HepG2 (cell line): ENCODE data around the gene CARMIL3. TPM values are rescaled to one million over a fixed set of nuclear protein-coding genes. Genes with fewer than 3 reads are reported as not detected.

Experiments
- FOSL2 ChIP-seq: sonication (generic); formaldehyde crosslinking; IDR thresholded peaks from 2 replicates; pipeline ENCODE4 v1.4.0; 2020; ENCODE audit warnings: missing genetic modification reagents
- GPN1 ChIP-seq: sonication (generic); formaldehyde crosslinking; IDR thresholded peaks from 2 replicates; pipeline ENCODE4 v1.5.1; 2020; ENCODE audit warnings: missing genetic modification reagents, borderline replicate concordance
- GZF1 ChIP-seq: sonication (generic); formaldehyde crosslinking; IDR thresholded peaks from 2 replicates; pipeline ENCODE4 v1.5.1; 2020; ENCODE audit warnings: mild to moderate bottlenecking, missing genetic modification reagents
- HDAC1 ChIP-seq: sonication (generic); formaldehyde crosslinking; IDR thresholded peaks from 2 replicates; pipeline ENCODE4 v1.5.1; 2020; ENCODE audit warnings: mild to moderate bottlenecking, missing genetic modification reagents
- HHEX ChIP-seq: IDR thresholded peaks from 2 replicates; pipeline ENCODE4 v1.6.1; 2016; ENCODE audit warnings: control low read depth
- HMG20B ChIP-seq: conservative IDR thresholded peaks from 2 replicates; pipeline ENCODE4 v1.6.1; 2016; ENCODE audit warnings: missing genetic modification reagents, missing compliant biosample characterization
- HNRNPL ChIP-seq: fragments of 200-400 bp; formaldehyde crosslinking; IDR thresholded peaks from 2 replicates; pipeline ENCODE4 v1.6.1; 2017; ENCODE audit warnings: mild to moderate bottlenecking, low read depth, low read length
- MATR3 ChIP-seq: sonication (generic); formaldehyde crosslinking; IDR thresholded peaks from 2 replicates; pipeline ENCODE4 v1.4.0; 2020; ENCODE audit warnings: missing genetic modification reagents
- MEIS2 ChIP-seq: sonication (generic); formaldehyde crosslinking; IDR thresholded peaks from 2 replicates; pipeline ENCODE4 v1.9.0; 2021; ENCODE audit warnings: mild to moderate bottlenecking, missing genetic modification reagents
- PHF8 ChIP-seq: sonication (generic); formaldehyde crosslinking; IDR thresholded peaks from 2 replicates; pipeline ENCODE4 v1.5.0; 2020; ENCODE audit warnings: missing genetic modification reagents
- PTBP1 ChIP-seq: fragments of 200-400 bp; formaldehyde crosslinking; IDR thresholded peaks from 2 replicates; pipeline ENCODE4 v1.6.1; 2018; ENCODE audit warnings: low read length, low read depth; ENCODE audit not compliant: poor library complexity, severe bottlenecking
- RFX1 ChIP-seq: fragments of 450-650 bp; IDR thresholded peaks from 2 replicates; pipeline ENCODE4 v1.6.1; 2017
- SALL2 ChIP-seq: sonication (generic); formaldehyde crosslinking; IDR thresholded peaks from 2 replicates; pipeline ENCODE4 v1.8.1; 2023; ENCODE audit warnings: mild to moderate bottlenecking, missing genetic modification reagents, inconsistent platforms
- SP2 ChIP-seq: sonication (generic); formaldehyde crosslinking; IDR thresholded peaks from 2 replicates; pipeline ENCODE4 v1.5.1; 2020; ENCODE audit warnings: mild to moderate bottlenecking, missing genetic modification reagents
- SRSF9 ChIP-seq: fragments of 200-400 bp; formaldehyde crosslinking; IDR thresholded peaks from 2 replicates; pipeline ENCODE4 v1.6.1; 2018; ENCODE audit warnings: borderline replicate concordance, mild to moderate bottlenecking, low read depth, low read length; ENCODE audit not compliant: insufficient read depth, poor library complexity, severe bottlenecking
- ZMYM2 ChIP-seq: sonication (generic); formaldehyde crosslinking; IDR thresholded peaks from 2 replicates; pipeline ENCODE4 v1.8.0; 2022; ENCODE audit warnings: mild to moderate bottlenecking, missing genetic modification reagents
- ZNF138 ChIP-seq: sonication (generic); formaldehyde crosslinking; IDR thresholded peaks from 2 replicates; pipeline ENCODE4 v1.5.0; 2020; ENCODE audit warnings: mild to moderate bottlenecking, low read depth, missing genetic modification reagents
- ZNF264 ChIP-seq: sonication (generic); formaldehyde crosslinking; IDR thresholded peaks from 2 replicates; pipeline ENCODE4 v1.4.0; 2020; ENCODE audit warnings: missing genetic modification reagents
- ZNF549 ChIP-seq: sonication (generic); formaldehyde crosslinking; IDR thresholded peaks from 2 replicates; pipeline ENCODE4 v1.5.0; 2020; ENCODE audit warnings: missing genetic modification reagents
- ZNF563 ChIP-seq: sonication (generic); formaldehyde crosslinking; IDR thresholded peaks from 2 replicates; pipeline ENCODE4 v1.8.0; 2022; ENCODE audit warnings: mild to moderate bottlenecking, moderate library complexity, missing genetic modification reagents
- ZNF660 ChIP-seq: sonication (generic); formaldehyde crosslinking; IDR thresholded peaks from 2 replicates; pipeline ENCODE4 v1.5.1; 2020; ENCODE audit warnings: mild to moderate bottlenecking, low read depth, missing genetic modification reagents, borderline replicate concordance
- ZNF768 ChIP-seq: sonication (generic); formaldehyde crosslinking; IDR thresholded peaks from 2 replicates; pipeline ENCODE4 v1.4.0; 2020; ENCODE audit warnings: missing genetic modification reagents
- polyA plus RNA-seq, 8 experiments: library from polyadenylated mRNA; depleted of rRNA in 3 of 8; stranded (reverse) in 7 of 8; unstranded in 1 of 8; fragments of >200 nt; fragmentation: Illumina TruSeq in 4 of 8; extraction: Trizol in 4 of 8; gene quantifications; 2 replicates each; pipeline versions ENCODE4 v1.2.1 to v1.2.3, GENCODE V29; 2011 to 2016; ENCODE audit warnings: low read depth in 4 of 8, missing spikeins in 1 of 8, mixed read lengths in 1 of 8; ENCODE audit not compliant: insufficient read depth in 1 of 8
- total RNA-seq, 5 experiments: library from RNA; depleted of rRNA; stranded (reverse); fragments of >200 nt; fragmentation: Illumina TruSeq; extraction: Trizol; gene quantifications; 2 replicates each; pipeline ENCODE4 v1.2.3, GENCODE V29; 2016; ENCODE audit warnings: low read depth in 1 of 5
- TF ChIP-seq, protein P1 (sequence below): sonication (generic); formaldehyde crosslinking; IDR thresholded peaks from 2 replicates; pipeline ENCODE4 v1.5.0; 2020; ENCODE audit warnings: missing genetic modification reagents
- TF ChIP-seq, protein P2 (sequence below): sonication (generic); formaldehyde crosslinking; IDR thresholded peaks from 2 replicates; pipeline ENCODE4 v1.9.0; 2022; ENCODE audit warnings: missing genetic modification reagents, mild to moderate bottlenecking, borderline replicate concordance
- TF ChIP-seq, protein P3 (sequence below): sonication (generic); formaldehyde crosslinking; IDR thresholded peaks from 2 replicates; pipeline ENCODE4 v1.9.0; 2021; ENCODE audit warnings: missing genetic modification reagents, mild to moderate bottlenecking, borderline replicate concordance
- TF ChIP-seq, protein P4 (sequence below): sonication (generic); formaldehyde crosslinking; IDR thresholded peaks from 2 replicates; pipeline ENCODE4 v1.5.0; 2020; ENCODE audit warnings: mild to moderate bottlenecking, missing genetic modification reagents

The CARMIL3 gene
- total and polyA plus RNA-seq, 2 of the 13 experiments (the other 11 are each of a cell fraction or from before 2014, with no cell fraction given): 0.27 to 0.55 TPM

DNA sequence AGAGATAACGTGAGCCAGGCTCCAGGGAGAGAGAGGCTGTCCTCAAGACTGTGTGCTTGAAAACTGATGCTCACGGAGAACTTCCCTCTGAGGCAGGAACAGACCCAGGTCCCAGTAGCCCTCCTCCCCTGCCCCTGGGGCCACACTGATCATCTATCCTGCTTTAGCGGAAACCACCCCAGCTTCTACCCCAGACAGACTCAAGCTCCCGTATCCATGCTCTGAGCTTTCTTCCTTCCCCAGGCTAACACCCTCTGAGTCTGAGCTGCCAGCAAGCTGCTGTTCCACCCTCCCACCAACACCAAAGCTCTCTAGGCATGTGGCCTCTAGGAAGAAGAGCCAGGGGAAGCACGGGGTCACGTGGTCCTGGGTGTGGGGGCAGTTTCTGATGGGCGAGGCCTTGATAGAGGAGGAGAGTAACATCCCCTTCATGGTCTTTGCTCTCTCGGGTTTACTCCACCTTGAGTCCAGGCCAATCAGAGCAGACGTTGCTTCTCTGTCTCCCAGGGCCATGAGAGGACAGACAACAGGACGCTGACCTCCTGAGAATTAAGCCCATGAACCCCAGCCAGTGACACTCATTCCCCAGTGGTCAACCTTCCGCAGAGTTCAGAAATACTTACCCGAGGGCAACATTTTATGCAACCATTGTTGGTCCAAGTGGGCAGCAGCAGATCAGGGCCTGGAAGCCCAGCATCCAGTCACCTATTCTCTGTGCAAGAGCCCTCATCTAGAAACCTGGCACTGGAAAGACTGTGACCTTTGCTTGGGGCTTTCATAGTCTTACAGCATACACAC, 43.7 kb downstream of the CARMIL3 start (continued):
- TF ChIP-seq GZF1 (CRISPR knock-in tag) (peak; percentile 95), MEIS2 (CRISPR knock-in tag) (peak; percentile 82), PTBP1 (no peak), HMG20B (CRISPR knock-in tag) (peak; percentile 89), ZNF768 (CRISPR knock-in tag) (peak; percentile 77; the same call in 1 of the 2 replicates), SRSF9 (no peak), SP2 (no peak), ZMYM2 (peak; percentile 84; the same call in 1 of the 2 replicates), PHF8 (CRISPR knock-in tag) (peak; percentile 67), SALL2 (CRISPR knock-in tag) (peak; percentile 94), ZNF549 (CRISPR knock-in tag) (0 out of 2 replicates have a peak, but pooled peaks have one; percentile 12), MATR3 (CRISPR knock-in tag) (peak; percentile 91; the same call in 1 of the 2 replicates), ZNF660 (CRISPR knock-in tag) (peak; percentile 86; the same call in 1 of the 2 replicates), RFX1 (no peak), ZNF563 (no peak), ZNF264 (CRISPR knock-in tag) (peak; percentile 87), GPN1 (CRISPR knock-in tag) (no peak; the same call in 1 of the 2 replicates), HHEX (CRISPR knock-in tag) (peak; percentile 28; the same call in 1 of the 2 replicates), HDAC1 (no peak), FOSL2 (CRISPR knock-in tag) (peak; percentile 74), ZNF138 (CRISPR knock-in tag) (no peak; the same call in none of the 2 replicates), HNRNPL (0 out of 2 replicates have a peak, but pooled peaks have one; percentile 21)
- TF ChIP-seq, protein P1, sequence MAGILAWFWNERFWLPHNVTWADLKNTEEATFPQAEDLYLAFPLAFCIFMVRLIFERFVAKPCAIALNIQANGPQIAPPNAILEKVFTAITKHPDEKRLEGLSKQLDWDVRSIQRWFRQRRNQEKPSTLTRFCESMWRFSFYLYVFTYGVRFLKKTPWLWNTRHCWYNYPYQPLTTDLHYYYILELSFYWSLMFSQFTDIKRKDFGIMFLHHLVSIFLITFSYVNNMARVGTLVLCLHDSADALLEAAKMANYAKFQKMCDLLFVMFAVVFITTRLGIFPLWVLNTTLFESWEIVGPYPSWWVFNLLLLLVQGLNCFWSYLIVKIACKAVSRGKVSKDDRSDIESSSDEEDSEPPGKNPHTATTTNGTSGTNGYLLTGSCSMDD (CRISPR knock-in tag): no peak; the same call in 1 of the 2 replicates
- TF ChIP-seq, protein P2, sequence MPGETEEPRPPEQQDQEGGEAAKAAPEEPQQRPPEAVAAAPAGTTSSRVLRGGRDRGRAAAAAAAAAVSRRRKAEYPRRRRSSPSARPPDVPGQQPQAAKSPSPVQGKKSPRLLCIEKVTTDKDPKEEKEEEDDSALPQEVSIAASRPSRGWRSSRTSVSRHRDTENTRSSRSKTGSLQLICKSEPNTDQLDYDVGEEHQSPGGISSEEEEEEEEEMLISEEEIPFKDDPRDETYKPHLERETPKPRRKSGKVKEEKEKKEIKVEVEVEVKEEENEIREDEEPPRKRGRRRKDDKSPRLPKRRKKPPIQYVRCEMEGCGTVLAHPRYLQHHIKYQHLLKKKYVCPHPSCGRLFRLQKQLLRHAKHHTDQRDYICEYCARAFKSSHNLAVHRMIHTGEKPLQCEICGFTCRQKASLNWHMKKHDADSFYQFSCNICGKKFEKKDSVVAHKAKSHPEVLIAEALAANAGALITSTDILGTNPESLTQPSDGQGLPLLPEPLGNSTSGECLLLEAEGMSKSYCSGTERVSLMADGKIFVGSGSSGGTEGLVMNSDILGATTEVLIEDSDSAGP (CRISPR knock-in tag): no peak
- TF ChIP-seq, protein P3, sequence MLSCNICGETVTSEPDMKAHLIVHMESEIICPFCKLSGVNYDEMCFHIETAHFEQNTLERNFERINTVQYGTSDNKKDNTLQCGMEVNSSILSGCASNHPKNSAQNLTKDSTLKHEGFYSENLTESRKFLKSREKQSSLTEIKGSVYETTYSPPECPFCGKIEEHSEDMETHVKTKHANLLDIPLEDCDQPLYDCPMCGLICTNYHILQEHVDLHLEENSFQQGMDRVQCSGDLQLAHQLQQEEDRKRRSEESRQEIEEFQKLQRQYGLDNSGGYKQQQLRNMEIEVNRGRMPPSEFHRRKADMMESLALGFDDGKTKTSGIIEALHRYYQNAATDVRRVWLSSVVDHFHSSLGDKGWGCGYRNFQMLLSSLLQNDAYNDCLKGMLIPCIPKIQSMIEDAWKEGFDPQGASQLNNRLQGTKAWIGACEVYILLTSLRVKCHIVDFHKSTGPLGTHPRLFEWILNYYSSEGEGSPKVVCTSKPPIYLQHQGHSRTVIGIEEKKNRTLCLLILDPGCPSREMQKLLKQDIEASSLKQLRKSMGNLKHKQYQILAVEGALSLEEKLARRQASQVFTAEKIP: no peak
- TF ChIP-seq, protein P4, sequence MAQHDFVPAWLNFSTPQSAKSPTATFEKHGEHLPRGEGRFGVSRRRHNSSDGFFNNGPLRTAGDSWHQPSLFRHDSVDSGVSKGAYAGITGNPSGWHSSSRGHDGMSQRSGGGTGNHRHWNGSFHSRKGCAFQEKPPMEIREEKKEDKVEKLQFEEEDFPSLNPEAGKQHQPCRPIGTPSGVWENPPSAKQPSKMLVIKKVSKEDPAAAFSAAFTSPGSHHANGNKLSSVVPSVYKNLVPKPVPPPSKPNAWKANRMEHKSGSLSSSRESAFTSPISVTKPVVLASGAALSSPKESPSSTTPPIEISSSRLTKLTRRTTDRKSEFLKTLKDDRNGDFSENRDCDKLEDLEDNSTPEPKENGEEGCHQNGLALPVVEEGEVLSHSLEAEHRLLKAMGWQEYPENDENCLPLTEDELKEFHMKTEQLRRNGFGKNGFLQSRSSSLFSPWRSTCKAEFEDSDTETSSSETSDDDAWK (CRISPR knock-in tag): no peak
